ENCODE data around the gene SPSB2.

SPSB2 gene

GRCh38 chr12:6849976-6850560 is 23.0 kb downstream of the SPSB2 start:
- DNase-seq, result no peak

GRCh38 chr12:6849427-6849826 is 23.7 kb downstream of the SPSB2 start:
- DNase-seq, result no peak

GRCh38 chr12:6847676-6848075 is 25.4 kb downstream of the SPSB2 start:
- no peak for DNase-seq

- no peak for DNase-seq
These were observed 26.7 kb downstream of the SPSB2 start for GRCh38 chr12:6846316-6846869.

GRCh38 chr12:6845395-6845794 is 27.7 kb downstream of the SPSB2 start:
- no peak for DNase-seq

GRCh38 chr12:6843118-6843902 is 29.8 kb downstream of the SPSB2 start:
- no peak for DNase-seq

GRCh38 chr12:6842075-6842474 is 31.0 kb downstream of the SPSB2 start:
- DNase-seq, result no peak

GRCh38 chr12:6840761-6841515 is 32.2 kb downstream of the SPSB2 start, which contains the start of gene GNB3:
Gene GNB3, plus strand, starts transcription at chr12:6840925. Its CDS starts 363 bp downstream, at chr12:6841288.
- no peak for DNase-seq

GRCh38 chr12:6840330-6840729 is 32.8 kb downstream of the SPSB2 start:
- no peak for DNase-seq

GRCh38 chr12:6839482-6840201 is 33.5 kb downstream of the SPSB2 start:
- DNase-seq, result no peak

- DNase-seq, result no peak
These were observed 34.2 kb downstream of the SPSB2 start for GRCh38 chr12:6838854-6839253.

GRCh38 chr12:6837370-6838060 is 35.6 kb downstream of the SPSB2 start:
- DNase-seq, result no peak

- no peak for DNase-seq
These were observed 36.3 kb downstream of the SPSB2 start for GRCh38 chr12:6836851-6837250.

- DNase-seq, result no peak
These were observed 38.2 kb downstream of the SPSB2 start for GRCh38 chr12:6834873-6835272.

GRCh38 chr12:6834254-6834653 is 38.8 kb downstream of the SPSB2 start:
- DNase-seq, result no peak

- DNase-seq, result no peak
These were observed 39.8 kb downstream of the SPSB2 start for GRCh38 chr12:6833189-6833890.

GRCh38 chr12:6832125-6832524 is 41.0 kb downstream of the SPSB2 start:
- DNase-seq, result no peak

- DNase-seq, result no peak
These were observed 41.6 kb downstream of the SPSB2 start for GRCh38 chr12:6831450-6831995.

- DNase-seq, result no peak
These were observed 42.1 kb downstream of the SPSB2 start for GRCh38 chr12:6830999-6831398.

- no peak for DNase-seq
These were observed 42.7 kb downstream of the SPSB2 start for GRCh38 chr12:6830286-6830890.

All from activated CD8-positive, alpha-beta memory T cell treated with anti-CD3 and anti-CD28 coated beads, Interleukin-2, amount 50 U/mL, for 4 hours (primary cell).